B cell (primary cell): ENCODE measurements around the gene WBP1. TPM values are rescaled to one million over a fixed set of nuclear protein-coding genes. Genes with fewer than 3 reads are reported as not detected.

ENCODE experiments used
- ATAC-seq: fragments of 200-7000 bp; cut with Tn5 transposase; one replicate; pipeline ENCODE4 v1.10.0; 2021; ENCODE audit warnings: low read depth, mild to moderate bottlenecking, moderate number of reproducible peaks, moderate library complexity
- CTCF ChIA-PET: fragments of 350-600 bp; sonication (Branson Sonifier 250); formaldehyde crosslinking; loops from one replicate; lab custom pipeline; 2021; ENCODE audit warnings: antibody characterized with exemption, inconsistent platforms; lab: Charles Lee
- POLR2A ChIA-PET: fragments of 350-600 bp; sonication (Branson Sonifier 250); formaldehyde crosslinking; loops from one replicate; lab custom pipeline; 2021; ENCODE audit warnings: antibody characterized with exemption; lab: Charles Lee
- DNase-seq: peaks from one replicate; pipeline ENCODE4 v3.0.0; 2013
- H2AFZ ChIP-seq: 2 replicates; pipeline ENCODE4 v1.6.1; 2012; ENCODE audit warnings: mild to moderate bottlenecking, low read depth, low read length; ENCODE audit not compliant: insufficient read depth, poor library complexity, severe bottlenecking
- H3K27ac ChIP-seq, 2 donors: 1 replicate in 1 of 2; 2 replicates in 1 of 2; pipeline ENCODE4 v1.5.1; 2012 to 2013; ENCODE audit warnings: low read length in 2 of 2, mild to moderate bottlenecking in 2 of 2, moderate library complexity in 1 of 2
- H3K27me3 ChIP-seq, 4 experiments: fragments of 200-600 bp in 1 of 4; sonication (generic) in 1 of 4; replicated peaks in 1 of 4; 1 replicate in 2 of 4; 2 replicates in 2 of 4; pipeline versions ENCODE4 v1.6.1 to v1.7.0; 2013 to 2016; ENCODE audit warnings: low read length in 3 of 4, mild to moderate bottlenecking in 2 of 4, mixed read lengths in 1 of 4, moderate library complexity in 1 of 4; ENCODE audit not compliant: insufficient read depth in 4 of 4, control insufficient read depth in 3 of 4; ENCODE audit errors: control extremely low read depth in 1 of 4
- H3K36me3 ChIP-seq, 2 experiments: replicated peaks in 1 of 2; 1 replicate in 1 of 2; 2 replicates in 1 of 2; pipeline versions ENCODE4 v1.6.1 to v1.7.1; 2013; ENCODE audit warnings: low read length in 1 of 2; ENCODE audit not compliant: insufficient read depth in 2 of 2, control insufficient read depth in 1 of 2; ENCODE audit errors: control extremely low read depth in 1 of 2, extremely low read depth in 1 of 2
- H3K4me1 ChIP-seq, 2 donors: fragments of 200-600 bp in 1 of 2; sonication (generic) in 1 of 2; 1 replicate in 1 of 2; 2 replicates in 1 of 2; pipeline versions ENCODE4 v1.5.1 to v1.6.1; 2013 to 2017; ENCODE audit warnings: low read length in 2 of 2; ENCODE audit not compliant: control insufficient read depth in 2 of 2, insufficient read depth in 2 of 2
- H3K4me2 ChIP-seq: replicated peaks from 2 replicates; pipeline ENCODE3; 2012; ENCODE audit warnings: mild to moderate bottlenecking, low read depth, low read length; ENCODE audit not compliant: poor library complexity, severe bottlenecking
- H3K4me3 ChIP-seq, 5 experiments: fragments of 200-600 bp in 1 of 5; sonication (generic) in 1 of 5; 1 replicate in 3 of 5; 2 replicates in 2 of 5; pipeline versions ENCODE4 v1.5.1 to v1.7.0; 2011 to 2016; ENCODE audit warnings: low read length in 4 of 5, mild to moderate bottlenecking in 4 of 5, low read depth in 2 of 5, control low read depth in 1 of 5, moderate library complexity in 1 of 5; ENCODE audit not compliant: insufficient read depth in 1 of 5; ENCODE audit errors: control extremely low read depth in 1 of 5, extremely low read depth in 1 of 5
- H3K79me2 ChIP-seq: fragments of 200-600 bp; sonication (generic); one replicate; pipeline ENCODE4 v1.6.0; 2016; ENCODE audit warnings: low read length; ENCODE audit not compliant: control insufficient read depth, insufficient read depth
- H3K9ac ChIP-seq: fragments of 200-600 bp; sonication (generic); 2 replicates; pipeline ENCODE4 v1.6.1; 2017; ENCODE audit warnings: mild to moderate bottlenecking, low read length, moderate library complexity
- H3K9me3 ChIP-seq, 3 donors: one replicate each; pipeline versions ENCODE4 v1.6.1 to v1.7.1; 2013; ENCODE audit warnings: low read length in 2 of 3; ENCODE audit not compliant: control insufficient read depth in 2 of 3, insufficient read depth in 1 of 3; ENCODE audit errors: control extremely low read depth in 1 of 3
- H4K20me1 ChIP-seq: 2 replicates; pipeline ENCODE4 v1.6.0; 2012; ENCODE audit warnings: mild to moderate bottlenecking, low read length; ENCODE audit not compliant: insufficient read depth, control insufficient read depth, poor library complexity, severe bottlenecking
- H3K27ac Mint-ChIP-seq: one replicate; pipeline ENCODE4 v1.8.0; 2021; ENCODE audit warnings: mixed read lengths
- H3K27me3 Mint-ChIP-seq: one replicate; pipeline ENCODE4 v1.8.0; 2021; ENCODE audit warnings: mixed read lengths
- H3K4me1 Mint-ChIP-seq: one replicate; pipeline ENCODE4 v1.8.0; 2021; ENCODE audit warnings: mixed read lengths
- H3K4me3 Mint-ChIP-seq: one replicate; pipeline ENCODE4 v1.8.0; 2021; ENCODE audit warnings: mixed read lengths
- H3K9me3 Mint-ChIP-seq: one replicate; pipeline ENCODE4 v1.8.0; 2022; ENCODE audit warnings: mixed read lengths; ENCODE audit not compliant: insufficient read depth
- CTCF ChIP-seq: fragments of 200-600 bp; IDR thresholded peaks from one replicate; pipeline ENCODE4 v1.8.0; 2022; ENCODE audit warnings: antibody characterized with exemption, mild to moderate bottlenecking
- EZH2 ChIP-seq: IDR thresholded peaks from 2 replicates; pipeline ENCODE4 v1.6.1; 2012; ENCODE audit warnings: borderline replicate concordance, low read depth, mild to moderate bottlenecking, moderate library complexity, low read length; ENCODE audit not compliant: insufficient read depth, poor library complexity, severe bottlenecking
- WGBS: methylation state at CpG from one replicate; pipeline ENCODE4 v1.1.5; 2013; ENCODE audit warnings: missing lambda C conversion rate; ENCODE audit not compliant: insufficient coverage; 5-methylcytosine and 5-hydroxymethylcytosine counted together
- intact Hi-C: fragments of 100-400 bp; cut with micrococcal nuclease; formaldehyde crosslinking; loops from one replicate; pipeline ENCODE4 v1.10.0; 2022
- polyA plus RNA-seq: library from polyadenylated mRNA; depleted of rRNA; stranded (reverse); fragments of >200 nt; gene quantifications from 2 replicates; pipeline ENCODE4 v1.2.3, GENCODE V29; 2012
- total RNA-seq, 2 donors: library from RNA; stranded (reverse); fragments of 120-200 nt in 1 of 2; gene quantifications; 1 replicate in 1 of 2; 2 replicates in 1 of 2; pipeline versions ENCODE4 v1.2.3 to v1.2.4, GENCODE V29; 2013 to 2022

The WBP1 gene
- total and polyA plus RNA-seq, 2 donors (not counting 1 experiment from before 2014, with no cell fraction given), result 98.4 to 207 TPM

- intact Hi-C loops, result loop anchor here (5.0 kb wide), 1 partner anchor 32 kb away; no protein-coding TSS in a partner anchor
- Histone ChIP-seq H3K27me3 (peaks cover 0 to 79% (median 38%) of the 10 kb centered on the region in 4 experiments), H2AFZ (no peak overlapping the region), H3K4me3 (no peak overlapping the region), H3K4me2 (peak overlapping the region; percentile 91), H3K36me3 (peaks cover 0 to 2% of the 10 kb centered on the region in 2 experiments), H3K79me2 (no peaks in the 10 kb centered on the region), H3K27ac (no peak overlapping the region), H3K4me1 (peaks cover 49 to 54% of the 10 kb centered on the region in 2 donors), H3K9ac (no peak overlapping the region), H4K20me1 (no peaks in the 10 kb centered on the region), H3K9me3 (peaks cover 0 to 31% (median 0%) of the 10 kb centered on the region in 3 donors)
- ATAC-seq (no peak), DNase-seq (no peak)
- TF ChIP-seq EZH2 (no peak), CTCF (no peak)
- Mint-ChIP-seq H3K27me3 (peaks cover 63% of the 10 kb centered on the region), H3K27ac (no peak overlapping the region), H3K9me3 (no peaks in the 10 kb centered on the region), H3K4me1 (peaks cover 58% of the 10 kb centered on the region), H3K4me3 (peak overlapping the region; percentile 60)
- ChIA-PET CTCF (interaction anchor here (0.6 to 3.0 kb wide), 5 partner anchors 13 to 87 kb away, joined by 3 to 16 read pairs (median 7); partner anchors contain the start of genes CCDC142 and TTC31), POLR2A (interaction anchor here (0.6 to 1.5 kb wide), 3 partner anchors 17 to 124 kb away, joined by 3 to 8 read pairs (median 3); partner anchors contain the start of genes CCDC142 and TTC31)
- whole genome bisulfite sequencing, result 52% methylated on average over 11 of the region's 15 CpGs
Measured at GRCh38 chr2:74499940-74500577, 41.8 kb downstream of the WBP1 start.

- H3K4me2 ChIP-seq, result no peak overlapping the region
- peaks cover 61% of the 10 kb centered on the region for H3K4me1 Mint-ChIP-seq
- H3K9ac ChIP-seq, result no peak overlapping the region
- peaks cover 0 to 6% of the 10 kb centered on the region in 2 experiments for H3K36me3 ChIP-seq
- no peak overlapping the region for H2AFZ ChIP-seq
- ChIA-PET CTCF (interaction anchor here (0.6 to 3.0 kb wide), 6 partner anchors 9 to 86 kb away, joined by 3 to 16 read pairs (median 6); partner anchors contain the start of genes CCDC142 and TTC31), POLR2A (interaction anchor here (1.5 kb wide), 1 partner anchor 18 kb away, joined by 8 read pairs; the partner anchor contains the start of genes CCDC142 and TTC31)
- no peak for TF ChIP-seq CTCF
- ATAC-seq (no peak), DNase-seq (no peak)
- no peaks in the 10 kb centered on the region for H3K79me2 ChIP-seq
- no peak overlapping the region for H3K27ac Mint-ChIP-seq
- no peak overlapping the region for H3K4me3 ChIP-seq
- no peaks in the 10 kb centered on the region for H3K9me3 Mint-ChIP-seq
- no peaks in the 10 kb centered on the region for H4K20me1 ChIP-seq
- H3K27me3 Mint-ChIP-seq, result peaks cover 65% of the 10 kb centered on the region
- H3K9me3 ChIP-seq, result peaks cover 0 to 31% (median 0%) of the 10 kb centered on the region in 3 donors
- peaks cover 0 to 84% (median 38%) of the 10 kb centered on the region in 4 experiments for H3K27me3 ChIP-seq
- no peak overlapping the region for H3K4me3 Mint-ChIP-seq
- H3K4me1 ChIP-seq, result peaks cover 49 to 54% of the 10 kb centered on the region in 2 donors
- intact Hi-C loops, result no loop called here
- H3K27ac ChIP-seq, result no peak overlapping the region
Measured at GRCh38 chr2:74500578-74500946, 42.3 kb downstream of the WBP1 start.
